Brain microvascular endothelial cell (primary cell): ENCODE data around the gene CAMK1D.
"Not testable (repeated sequence)": the region's sequence is repeated elsewhere in the genome, so short reads cannot be mapped to it uniquely, and the experiment has no call there.

ENCODE experiments used
- DNase-seq: peaks from one replicate; pipeline ENCODE4 v3.0.0-alpha.2; 2020
- H3K27ac ChIP-seq: fragments of 250-450 bp; sonication (Bioruptor Pico); 2 replicates; pipeline ENCODE4 v1.5.1; 2020; ENCODE audit warnings: mild to moderate bottlenecking, moderate library complexity
- H3K27me3 ChIP-seq: fragments of 250-450 bp; sonication (Bioruptor Pico); replicated peaks from 2 replicates; pipeline ENCODE4 v1.5.1; 2020; ENCODE audit warnings: mild to moderate bottlenecking
- H3K36me3 ChIP-seq: fragments of 250-450 bp; sonication (Bioruptor Pico); replicated peaks from 2 replicates; pipeline ENCODE4 v1.5.1; 2020; ENCODE audit warnings: mild to moderate bottlenecking
- H3K4me3 ChIP-seq: 2 replicates; pipeline ENCODE4 v1.5.1; 2011; ENCODE audit warnings: low read depth, mild to moderate bottlenecking, control low read depth, low read length, moderate library complexity
- in situ Hi-C: cut with HindIII; loops from 2 replicates; pipeline ENCODE4 v1.10.0; 2017; ENCODE audit warnings: low sequenced_read_pairs, low pct_ligation_motif_present
- TF ChIP-seq, protein P1 (sequence below): IDR thresholded peaks from 2 replicates; pipeline ENCODE4 v1.5.1; 2011; ENCODE audit warnings: low read depth, mild to moderate bottlenecking, moderate library complexity, low read length, control low read depth, inconsistent platforms; ENCODE audit errors: missing control alignments

Gene CAMK1D

DNA sequence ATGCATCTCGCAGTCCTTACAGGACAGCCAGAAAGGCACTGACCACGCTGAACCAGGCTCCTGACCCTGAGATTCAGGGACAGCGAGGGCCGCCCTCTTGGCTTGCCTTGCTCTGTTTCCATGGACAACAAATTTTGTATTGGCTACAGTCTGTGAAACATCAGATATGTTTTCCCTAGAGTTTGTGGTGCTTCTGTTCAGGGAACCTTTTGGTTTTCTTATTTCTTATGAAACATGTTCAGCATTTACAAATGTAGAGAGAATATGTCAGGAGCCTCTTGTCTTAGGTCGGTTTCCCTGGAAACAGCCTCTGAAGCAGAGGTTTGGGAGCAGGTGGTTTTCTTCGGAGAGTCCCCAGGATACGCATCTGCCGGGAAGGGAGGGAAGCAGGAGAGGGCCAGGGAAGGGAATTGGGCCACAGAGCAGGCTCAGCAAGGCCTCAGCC is 392.0 kb downstream of the CAMK1D start:
- H3K4me3 ChIP-seq: no peak overlapping the region
- H3K36me3 ChIP-seq: no peaks in the 10 kb centered on the region
- TF ChIP-seq, protein P1, sequence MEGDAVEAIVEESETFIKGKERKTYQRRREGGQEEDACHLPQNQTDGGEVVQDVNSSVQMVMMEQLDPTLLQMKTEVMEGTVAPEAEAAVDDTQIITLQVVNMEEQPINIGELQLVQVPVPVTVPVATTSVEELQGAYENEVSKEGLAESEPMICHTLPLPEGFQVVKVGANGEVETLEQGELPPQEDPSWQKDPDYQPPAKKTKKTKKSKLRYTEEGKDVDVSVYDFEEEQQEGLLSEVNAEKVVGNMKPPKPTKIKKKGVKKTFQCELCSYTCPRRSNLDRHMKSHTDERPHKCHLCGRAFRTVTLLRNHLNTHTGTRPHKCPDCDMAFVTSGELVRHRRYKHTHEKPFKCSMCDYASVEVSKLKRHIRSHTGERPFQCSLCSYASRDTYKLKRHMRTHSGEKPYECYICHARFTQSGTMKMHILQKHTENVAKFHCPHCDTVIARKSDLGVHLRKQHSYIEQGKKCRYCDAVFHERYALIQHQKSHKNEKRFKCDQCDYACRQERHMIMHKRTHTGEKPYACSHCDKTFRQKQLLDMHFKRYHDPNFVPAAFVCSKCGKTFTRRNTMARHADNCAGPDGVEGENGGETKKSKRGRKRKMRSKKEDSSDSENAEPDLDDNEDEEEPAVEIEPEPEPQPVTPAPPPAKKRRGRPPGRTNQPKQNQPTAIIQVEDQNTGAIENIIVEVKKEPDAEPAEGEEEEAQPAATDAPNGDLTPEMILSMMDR: no peak
- no peaks in the 10 kb centered on the region for H3K27me3 ChIP-seq
- no peak for DNase-seq
- in situ Hi-C loops: no loop called here
- no peak overlapping the region for H3K27ac ChIP-seq

DNA sequence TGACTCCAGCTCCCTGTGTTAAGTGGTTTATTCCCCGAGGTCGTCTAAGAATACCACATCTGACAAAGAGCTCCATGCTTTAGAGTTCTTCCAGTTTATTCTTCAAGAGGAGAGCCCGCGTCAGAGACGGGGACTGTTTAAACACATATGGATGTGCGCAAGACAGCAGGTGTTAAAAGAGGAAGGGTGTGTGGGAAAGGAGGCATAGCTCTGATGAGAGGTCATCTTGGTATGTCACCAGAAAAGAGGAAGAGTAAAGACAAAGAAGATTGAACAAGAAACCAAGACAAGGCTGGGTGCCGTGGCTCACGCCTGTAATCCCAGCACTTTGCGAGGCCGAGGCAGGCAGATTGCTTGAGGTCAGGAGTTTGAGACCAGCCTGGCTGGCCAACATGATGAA is 393.4 kb downstream of the CAMK1D start:
- Histone ChIP-seq H3K27ac (no peak overlapping the region), H3K4me3 (no peak overlapping the region), H3K27me3 (no peaks in the 10 kb centered on the region), H3K36me3 (no peaks in the 10 kb centered on the region)
- in situ Hi-C loops: no loop called here
- DNase-seq: no peak
- TF ChIP-seq, protein P1: no peak

DNA sequence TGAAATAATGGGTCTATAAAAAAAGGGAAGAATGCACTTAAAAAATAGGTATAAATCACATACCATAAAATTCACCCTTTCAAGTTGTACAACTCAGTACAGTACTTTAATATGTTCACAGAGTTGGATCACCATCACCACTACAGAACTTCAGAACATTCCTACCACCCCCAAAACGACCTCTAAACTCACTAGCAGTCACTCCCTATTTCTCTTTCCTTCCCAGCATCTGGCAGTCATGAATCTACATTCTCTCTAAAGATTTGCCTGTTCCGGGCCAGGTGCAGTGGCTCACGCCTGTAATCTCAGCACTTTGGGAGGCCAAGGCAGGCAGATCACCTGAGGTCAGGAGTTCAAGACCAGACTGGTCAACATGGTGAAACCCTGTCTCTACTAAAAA is 394.1 kb downstream of the CAMK1D start:
- H3K36me3 ChIP-seq, in situ Hi-C loops, DNase-seq, H3K4me3 ChIP-seq, H3K27ac ChIP-seq, H3K27me3 ChIP-seq: not testable (repeated sequence)

DNA sequence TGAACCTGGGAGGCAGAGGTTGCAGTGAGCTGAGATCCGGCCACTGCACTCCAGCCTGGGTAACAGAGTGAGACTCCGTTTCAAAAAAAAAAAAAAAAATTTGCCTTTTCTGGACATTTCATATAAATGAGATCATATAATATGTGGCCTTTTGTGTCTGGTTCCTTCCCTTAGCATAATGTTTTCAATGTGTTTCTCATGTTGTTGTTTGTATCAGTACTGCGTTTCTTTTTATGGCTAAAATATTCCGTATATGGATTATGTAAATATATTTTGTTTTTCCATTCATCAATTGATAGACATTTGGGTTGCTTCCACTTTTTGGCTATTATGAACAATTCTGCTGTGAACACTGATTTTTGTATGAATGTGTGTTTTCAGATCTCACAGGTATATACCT is 394.6 kb downstream of the CAMK1D start:
- Histone ChIP-seq H3K36me3 (no peaks in the 10 kb centered on the region), H3K27ac (no peak overlapping the region), H3K27me3 (no peaks in the 10 kb centered on the region), H3K4me3 (no peak overlapping the region)
- in situ Hi-C loops: no loop called here
- no peak for DNase-seq
- TF ChIP-seq, protein P1: no peak

DNA sequence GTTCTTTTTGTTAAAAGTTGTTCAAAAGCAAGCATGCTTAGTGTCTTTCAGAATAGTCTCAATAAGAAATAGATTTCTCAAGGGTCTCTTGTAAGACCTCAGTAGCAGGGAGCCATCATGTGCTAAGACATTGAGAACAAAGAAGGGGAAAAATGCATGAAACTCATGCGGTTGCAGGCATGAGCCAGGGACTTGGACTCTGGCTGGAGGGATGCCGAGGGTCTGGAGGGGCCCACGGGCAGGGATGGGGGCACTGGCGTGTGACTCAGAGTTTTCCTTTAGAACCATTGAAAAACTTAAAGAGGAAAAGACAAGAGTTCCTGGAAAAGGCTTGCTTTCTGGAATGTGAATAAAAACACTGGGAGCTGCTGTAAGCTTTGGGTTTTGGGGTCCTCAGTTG is 398.8 kb downstream of the CAMK1D start:
- DNase-seq: no peak
- Histone ChIP-seq H3K27ac (no peak overlapping the region), H3K4me3 (no peak overlapping the region), H3K27me3 (no peaks in the 10 kb centered on the region), H3K36me3 (no peaks in the 10 kb centered on the region)
- TF ChIP-seq, protein P1: no peak
- in situ Hi-C loops: no loop called here

DNA sequence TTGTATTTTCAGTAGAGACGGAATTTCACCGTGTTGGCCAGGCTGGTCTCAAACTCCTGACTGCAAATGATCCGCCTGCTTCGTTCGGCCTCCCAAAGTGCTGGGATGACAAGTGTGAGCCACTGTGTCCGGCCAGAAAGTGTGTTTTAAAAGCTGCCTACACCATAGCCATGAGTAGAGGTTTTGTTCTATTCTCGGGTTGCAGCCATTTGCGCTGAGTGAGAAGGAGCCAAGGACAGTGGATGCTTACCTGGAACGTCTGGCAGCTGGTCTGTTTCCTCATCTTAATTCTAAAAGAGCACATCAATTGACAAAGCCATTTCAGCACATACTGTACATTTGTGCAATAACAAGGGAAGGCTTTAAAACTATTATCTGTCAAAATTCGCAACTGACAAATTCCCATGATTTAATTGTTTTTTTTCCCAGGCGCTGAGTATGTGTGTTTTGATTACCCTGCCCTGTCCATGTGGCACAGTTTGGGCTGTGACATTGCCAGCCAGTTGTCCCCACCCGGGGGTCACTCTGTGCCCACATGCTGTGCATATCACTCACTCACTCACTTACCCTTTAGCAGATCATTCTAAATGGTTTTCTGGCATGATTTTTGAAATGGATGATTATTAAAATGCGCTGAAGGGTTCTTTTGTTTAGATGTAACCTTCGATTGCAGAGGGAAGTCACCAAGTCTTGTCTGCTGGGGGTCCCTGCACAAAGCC is 400.6 kb downstream of the CAMK1D start:
- Histone ChIP-seq H3K36me3 (no peaks in the 10 kb centered on the region), H3K27me3 (no peaks in the 10 kb centered on the region), H3K27ac (no peak overlapping the region), H3K4me3 (no peak overlapping the region)
- in situ Hi-C loops: no loop called here
- TF ChIP-seq, protein P1: no peak
- DNase-seq: no peak
